HFFc6 (cell line): ENCODE measurements around the gene TTLL8. TPM values are rescaled to one million over a fixed set of nuclear protein-coding genes. Genes with fewer than 3 reads are reported as not detected.

Source experiments
- DNase-seq: peaks from one replicate; pipeline ENCODE4 v3.0.0-alpha.2; 2018
- H3K27ac Mint-ChIP-seq: 2 replicates; pipeline ENCODE4 v1.8.0; 2020; ENCODE audit warnings: mild to moderate bottlenecking, mixed read lengths
- H3K27me3 Mint-ChIP-seq: 2 replicates; pipeline ENCODE4 v1.8.0; 2021; ENCODE audit warnings: mild to moderate bottlenecking, moderate library complexity, mixed read lengths; ENCODE audit not compliant: insufficient read depth
- H3K36me3 Mint-ChIP-seq: 2 replicates; pipeline ENCODE4 v1.8.0; 2021; ENCODE audit warnings: low read depth, mixed read lengths
- H3K4me1 Mint-ChIP-seq: 2 replicates; pipeline ENCODE4 v1.8.0; 2020; ENCODE audit warnings: low read depth, mixed read lengths
- H3K4me3 Mint-ChIP-seq: 2 replicates; pipeline ENCODE4 v1.8.0; 2020; ENCODE audit warnings: mild to moderate bottlenecking, moderate library complexity, mixed read lengths
- H3K9me3 Mint-ChIP-seq: 2 replicates; pipeline ENCODE4 v1.8.0; 2020; ENCODE audit warnings: mild to moderate bottlenecking, mixed read lengths
- CTCF ChIP-seq: fragments of 200-600 bp; sonication (generic); IDR thresholded peaks from 2 replicates; pipeline ENCODE4 v1.5.0; 2021; ENCODE audit warnings: antibody characterized with exemption, mild to moderate bottlenecking
- total RNA-seq, 6 experiments: library from RNA; stranded (reverse); fragmentation: NEBNext Ultra II Directional; extraction: Animal tissue kit (Norgen Biotek cat#: 25700); gene quantifications; 2 replicates in 1 of 6; 3 replicates in 5 of 6; pipeline ENCODE4 v1.2.3, GENCODE V29; 2021

Gene TTLL8
- total RNA-seq, 6 experiments from 2014 or later: not detected

GRCh38 chr22:50000587-50001387 is 57.3 kb downstream of the TTLL8 start:
- no peak overlapping the region for H3K4me3 Mint-ChIP-seq
- no peaks in the 10 kb centered on the region for H3K36me3 Mint-ChIP-seq
- no peaks in the 10 kb centered on the region for H3K9me3 Mint-ChIP-seq
- H3K27ac Mint-ChIP-seq: no peak overlapping the region
- TF ChIP-seq CTCF: no peak
- no peaks in the 10 kb centered on the region for H3K4me1 Mint-ChIP-seq
- DNase-seq: no peak
- peaks cover 7% of the 10 kb centered on the region for H3K27me3 Mint-ChIP-seq

- Mint-ChIP-seq H3K27me3 (peaks cover 7% of the 10 kb centered on the region), H3K27ac (no peak overlapping the region), H3K36me3 (no peaks in the 10 kb centered on the region), H3K4me3 (no peak overlapping the region), H3K4me1 (no peaks in the 10 kb centered on the region), H3K9me3 (no peaks in the 10 kb centered on the region)
- TF ChIP-seq CTCF: no peak
- DNase-seq: no peak
These were observed 58.0 kb downstream of the TTLL8 start for GRCh38 chr22:49999946-50000586.

GRCh38 chr22:49999063-49999945 is 58.8 kb downstream of the TTLL8 start:
- no peak for DNase-seq
- H3K27ac Mint-ChIP-seq: no peak overlapping the region
- no peaks in the 10 kb centered on the region for H3K4me1 Mint-ChIP-seq
- H3K36me3 Mint-ChIP-seq: no peaks in the 10 kb centered on the region
- TF ChIP-seq CTCF: no peak
- H3K27me3 Mint-ChIP-seq: peaks cover 7% of the 10 kb centered on the region
- no peaks in the 10 kb centered on the region for H3K9me3 Mint-ChIP-seq
- no peak overlapping the region for H3K4me3 Mint-ChIP-seq

- H3K27ac Mint-ChIP-seq: no peak overlapping the region
- no peak overlapping the region for H3K4me3 Mint-ChIP-seq
- DNase-seq: no peak
- no peaks in the 10 kb centered on the region for H3K4me1 Mint-ChIP-seq
- no peak for TF ChIP-seq CTCF
- no peaks in the 10 kb centered on the region for H3K36me3 Mint-ChIP-seq
- peaks cover 7% of the 10 kb centered on the region for H3K27me3 Mint-ChIP-seq
- H3K9me3 Mint-ChIP-seq: no peaks in the 10 kb centered on the region
These were observed 59.4 kb downstream of the TTLL8 start for GRCh38 chr22:49998718-49999062.

DNA sequence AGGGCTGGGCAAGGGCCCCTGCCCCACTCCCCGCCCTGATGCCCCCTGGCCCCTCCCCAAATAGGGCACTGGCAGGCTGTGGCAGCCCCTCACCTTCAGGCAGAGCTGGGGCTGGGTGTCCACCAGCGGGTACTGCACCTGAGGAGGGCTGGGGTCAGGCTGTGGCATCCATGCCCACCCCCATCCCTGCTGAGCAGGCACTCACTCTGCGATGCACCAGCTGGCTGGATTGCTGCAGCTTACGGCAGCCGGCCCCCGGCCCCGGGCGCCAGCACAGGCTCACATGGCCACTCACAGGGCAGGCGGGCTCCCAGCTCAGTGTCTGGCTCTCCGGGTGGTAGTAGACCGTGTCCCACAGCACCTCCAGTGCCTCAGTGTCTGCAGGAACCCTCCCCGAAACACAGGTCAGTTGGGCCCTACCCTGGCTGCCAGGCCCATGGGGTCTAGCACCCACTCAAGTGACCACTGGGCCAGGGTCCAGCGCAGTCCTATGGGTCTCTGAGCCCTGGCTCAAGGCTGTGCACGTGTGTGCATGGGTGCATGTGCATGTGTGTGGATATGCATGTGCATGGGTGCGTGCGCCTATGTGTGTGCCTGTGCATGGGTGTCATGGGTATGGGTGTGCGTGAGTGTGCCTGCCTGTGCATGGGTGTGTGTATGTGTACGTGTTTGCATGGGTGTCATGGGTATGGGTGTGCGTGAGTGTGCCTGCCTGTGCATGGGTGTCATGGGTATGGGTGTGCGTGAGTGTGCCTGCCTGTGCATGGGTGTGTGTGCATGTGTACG is 60.0 kb downstream of the TTLL8 start:
- H3K9me3 Mint-ChIP-seq: no peaks in the 10 kb centered on the region
- no peak overlapping the region for H3K27ac Mint-ChIP-seq
- H3K27me3 Mint-ChIP-seq: peaks cover 7% of the 10 kb centered on the region

More for the DNA sequence above, 60.0 kb downstream of the TTLL8 start:
- DNase-seq: no peak
- H3K36me3 Mint-ChIP-seq: no peaks in the 10 kb centered on the region
- no peak for TF ChIP-seq CTCF
- H3K4me3 Mint-ChIP-seq: no peak overlapping the region
- H3K4me1 Mint-ChIP-seq: no peaks in the 10 kb centered on the region
